ENCODE data around the gene DRD3. TPM values are rescaled to one million over a fixed set of nuclear protein-coding genes. Genes with fewer than 3 reads are reported as not detected.

The DRD3 gene
- total and polyA plus RNA-seq, 2 of the 8 experiments (the other 6 are each of a cell fraction or from before 2014, with no cell fraction given) = 0.32 to 1.3 TPM

DNA sequence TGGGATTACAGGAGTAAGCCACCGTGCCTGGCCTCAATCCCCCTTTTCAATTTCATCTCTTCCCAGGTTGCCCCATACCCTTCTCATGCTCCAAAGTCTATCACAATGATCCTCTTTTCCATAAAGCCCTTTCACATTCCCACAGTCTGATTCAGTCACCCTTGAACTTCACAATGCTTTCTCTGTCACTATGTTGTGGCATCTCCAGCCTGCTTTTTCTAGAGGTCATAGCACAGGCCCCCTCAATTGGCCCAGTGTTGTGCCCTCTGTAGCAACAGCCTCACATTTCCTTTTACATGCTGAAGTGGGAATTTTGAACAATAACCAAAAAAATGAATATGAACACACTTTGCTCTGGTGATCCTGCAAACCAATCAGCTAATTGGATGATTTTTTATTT, 21.5 kb downstream of the DRD3 start (continued):
- TF ChIP-seq RNF2 (IDR thresholded peaks at IDR 0.05; ENCODE audit: borderline replicate concordance, low read depth, low read length, missing control alignments, poor library complexity, severe bottlenecking) (no peak), ASH2L (IDR thresholded peaks at IDR 0.05; ENCODE audit: low read length) (no peak), ZNF274 (IDR thresholded peaks at IDR 0.05; ENCODE audit: borderline replicate concordance, extremely low read depth, low read length) (no peak), FOSL1 (IDR thresholded peaks at IDR 0.05; ENCODE audit: insufficient read depth, low read depth, low read length) (no peak), BACH1 (IDR thresholded peaks at IDR 0.05; ENCODE audit: low read length) (no peak), NANOG (IDR thresholded peaks at IDR 0.05; ENCODE audit: insufficient read depth, low read depth, low read length, poor library complexity, severe bottlenecking) (no peak)
- TF ChIP-seq, protein P1, sequence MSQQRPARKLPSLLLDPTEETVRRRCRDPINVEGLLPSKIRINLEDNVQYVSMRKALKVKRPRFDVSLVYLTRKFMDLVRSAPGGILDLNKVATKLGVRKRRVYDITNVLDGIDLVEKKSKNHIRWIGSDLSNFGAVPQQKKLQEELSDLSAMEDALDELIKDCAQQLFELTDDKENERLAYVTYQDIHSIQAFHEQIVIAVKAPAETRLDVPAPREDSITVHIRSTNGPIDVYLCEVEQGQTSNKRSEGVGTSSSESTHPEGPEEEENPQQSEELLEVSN (IDR thresholded peaks at IDR 0.05) = no peak
